Loucy (cell line): ENCODE measurements around the gene PPP2R5E.

Experiments
- H2AFZ ChIP-seq: fragments of 200-600 bp; sonication (generic); 2 replicates; pipeline ENCODE4 v1.6.0; 2016; ENCODE audit warnings: antibody characterized with exemption, mild to moderate bottlenecking, low read length, moderate library complexity
- H3F3A ChIP-seq: fragments of 200-600 bp; 2 replicates; pipeline ENCODE4 v1.6.0; 2016; ENCODE audit warnings: antibody characterized with exemption, low read depth, mild to moderate bottlenecking
- H3K27me3 ChIP-seq: fragments of 200-600 bp; sonication (generic); 2 replicates; pipeline ENCODE4 v1.6.1; 2014; ENCODE audit warnings: low read length, mild to moderate bottlenecking; ENCODE audit not compliant: insufficient read depth, poor library complexity, severe bottlenecking
- H3K36me3 ChIP-seq: fragments of 200-600 bp; sonication (generic); 2 replicates; pipeline ENCODE4 v1.6.1; 2016; ENCODE audit warnings: low read length; ENCODE audit not compliant: insufficient read depth
- H3K4me1 ChIP-seq: fragments of 200-600 bp; sonication (generic); 2 replicates; pipeline ENCODE4 v1.5.1; 2014; ENCODE audit warnings: low read length, mild to moderate bottlenecking; ENCODE audit not compliant: insufficient read depth, poor library complexity, severe bottlenecking
- H3K4me2 ChIP-seq: fragments of 200-600 bp; sonication (generic); 2 replicates; pipeline ENCODE4 v1.6.0; 2014; ENCODE audit warnings: antibody characterized with exemption, low read length, low read depth, mild to moderate bottlenecking; ENCODE audit not compliant: poor library complexity, severe bottlenecking
- H3K4me3 ChIP-seq: fragments of 200-600 bp; sonication (generic); 2 replicates; pipeline ENCODE4 v1.5.1; 2014; ENCODE audit warnings: low read length, mild to moderate bottlenecking, mixed read lengths; ENCODE audit not compliant: poor library complexity, severe bottlenecking
- H3K79me2 ChIP-seq: fragments of 200-600 bp; sonication (generic); 2 replicates; pipeline ENCODE4 v1.6.1; 2014; ENCODE audit warnings: low read length; ENCODE audit not compliant: insufficient read depth
- H3K9ac ChIP-seq: fragments of 200-600 bp; sonication (generic); 2 replicates; pipeline ENCODE4 v1.6.0; 2014; ENCODE audit warnings: mild to moderate bottlenecking, low read depth, low read length, moderate library complexity; ENCODE audit not compliant: poor library complexity, severe bottlenecking
- H3K9me2 ChIP-seq: fragments of 200-600 bp; sonication (generic); replicated peaks from 2 replicates; pipeline ENCODE4 v1.6.1; 2016; ENCODE audit warnings: low read depth, low read length, mixed read lengths
- H3K9me3 ChIP-seq: fragments of 200-600 bp; sonication (generic); 2 replicates; pipeline ENCODE4 v1.6.1; 2014; ENCODE audit warnings: mild to moderate bottlenecking, antibody characterized with exemption, low read length, low read depth; ENCODE audit not compliant: insufficient read depth
- H4K20me1 ChIP-seq: fragments of 200-600 bp; sonication (generic); 2 replicates; pipeline ENCODE4 v1.6.0; 2014; ENCODE audit warnings: antibody characterized with exemption, low read length, mild to moderate bottlenecking; ENCODE audit not compliant: insufficient read depth, poor library complexity, severe bottlenecking
- CTCF ChIP-seq: fragments of 200-600 bp; sonication (generic); conservative IDR thresholded peaks from 2 replicates; pipeline ENCODE4 v1.5.1; 2014; ENCODE audit warnings: mild to moderate bottlenecking, antibody characterized with exemption, low read length
- EZH2phosphoT487 ChIP-seq: fragments of 200-600 bp; IDR thresholded peaks from 2 replicates; pipeline ENCODE4 v1.6.1; 2018; ENCODE audit warnings: antibody characterized with exemption, mild to moderate bottlenecking, moderate library complexity, borderline replicate concordance

Gene PPP2R5E

DNA sequence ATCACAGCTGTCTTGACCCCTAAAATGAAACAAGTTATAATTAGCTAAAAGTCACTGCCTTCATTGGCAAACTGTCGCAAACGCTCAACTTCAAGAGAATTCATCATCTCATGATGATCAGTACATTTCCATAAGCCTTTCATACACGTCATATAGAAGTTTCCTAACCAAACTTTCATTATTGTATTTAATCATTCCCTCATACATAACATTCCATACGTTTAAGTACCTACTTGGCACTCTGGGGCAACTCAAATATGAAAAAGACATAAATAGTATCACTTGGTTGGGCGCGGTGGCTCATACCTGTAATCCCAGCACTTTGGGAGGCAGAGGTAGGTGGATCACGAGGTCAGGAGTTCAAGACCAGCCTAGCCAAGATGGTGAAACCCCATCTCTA lies 12.4 kb upstream of the PPP2R5E start:
- Histone ChIP-seq H3K79me2 (no peaks in the 10 kb centered on the region), H3K9ac (no peak overlapping the region), H3K27me3 (no peaks in the 10 kb centered on the region), H3K36me3 (no peaks in the 10 kb centered on the region), H3K9me2 (no peaks in the 10 kb centered on the region), H3K9me3 (no peaks in the 10 kb centered on the region), H2AFZ (no peak overlapping the region), H3F3A (no peaks in the 10 kb centered on the region), H3K4me1 (no peaks in the 10 kb centered on the region), H4K20me1 (no peaks in the 10 kb centered on the region), H3K4me3 (no peak overlapping the region), H3K4me2 (no peak overlapping the region)
- TF ChIP-seq EZH2phosphoT487 = no peak
- TF ChIP-seq CTCF = no peak

DNA sequence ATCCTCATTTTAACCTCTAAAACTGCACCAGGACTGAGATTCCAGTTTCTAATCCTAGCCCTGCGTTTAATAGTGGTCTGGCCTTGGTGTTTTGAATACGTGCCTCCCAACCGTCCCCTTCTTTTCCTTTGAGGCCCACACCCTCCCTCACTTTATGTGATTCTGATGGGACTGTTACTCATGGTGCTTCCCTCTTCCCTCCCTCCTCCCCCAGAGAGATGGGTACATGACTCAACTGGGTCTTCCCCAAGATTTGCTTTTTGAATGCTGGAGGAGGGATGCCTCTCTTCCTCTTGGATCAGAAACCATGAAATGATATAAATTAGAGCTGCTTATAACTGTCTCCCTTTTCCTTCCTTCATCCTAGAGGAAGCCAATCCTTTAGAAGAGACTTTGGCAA lies 8.2 kb upstream of the PPP2R5E start:
- no peak overlapping the region for H3K4me2 ChIP-seq
- no peaks in the 10 kb centered on the region for H3K79me2 ChIP-seq
- no peaks in the 10 kb centered on the region for H3F3A ChIP-seq
- no peaks in the 10 kb centered on the region for H3K36me3 ChIP-seq
- no peak overlapping the region for H3K4me3 ChIP-seq
- H3K27me3 ChIP-seq = no peaks in the 10 kb centered on the region
- H3K9ac ChIP-seq = no peak overlapping the region
- H2AFZ ChIP-seq = peak overlapping the region; percentile 45
- no peaks in the 10 kb centered on the region for H4K20me1 ChIP-seq
- no peaks in the 10 kb centered on the region for H3K9me3 ChIP-seq
- no peaks in the 10 kb centered on the region for H3K9me2 ChIP-seq
- no peaks in the 10 kb centered on the region for H3K4me1 ChIP-seq
- no peak for TF ChIP-seq EZH2phosphoT487
- no peak for TF ChIP-seq CTCF

GRCh38 chr14:63547798-63548335 lies 4.7 kb upstream of the PPP2R5E start:
- no peaks in the 10 kb centered on the region for H3K9me3 ChIP-seq
- H3K4me1 ChIP-seq = peaks cover 2% of the 10 kb centered on the region
- TF ChIP-seq EZH2phosphoT487 (no peak), CTCF (no peak)
- H3K9ac ChIP-seq = no peak overlapping the region
- no peaks in the 10 kb centered on the region for H3F3A ChIP-seq
- no peak overlapping the region for H3K4me2 ChIP-seq
- H2AFZ ChIP-seq = no peak overlapping the region
- H3K4me3 ChIP-seq = no peak overlapping the region
- no peaks in the 10 kb centered on the region for H3K27me3 ChIP-seq
- peaks cover 8% of the 10 kb centered on the region for H3K79me2 ChIP-seq
- H3K36me3 ChIP-seq = no peaks in the 10 kb centered on the region
- H3K9me2 ChIP-seq = no peaks in the 10 kb centered on the region
- peaks cover under 1% of the 10 kb centered on the region for H4K20me1 ChIP-seq
